ENCODE measurements around the gene PRKCH.

DNA sequence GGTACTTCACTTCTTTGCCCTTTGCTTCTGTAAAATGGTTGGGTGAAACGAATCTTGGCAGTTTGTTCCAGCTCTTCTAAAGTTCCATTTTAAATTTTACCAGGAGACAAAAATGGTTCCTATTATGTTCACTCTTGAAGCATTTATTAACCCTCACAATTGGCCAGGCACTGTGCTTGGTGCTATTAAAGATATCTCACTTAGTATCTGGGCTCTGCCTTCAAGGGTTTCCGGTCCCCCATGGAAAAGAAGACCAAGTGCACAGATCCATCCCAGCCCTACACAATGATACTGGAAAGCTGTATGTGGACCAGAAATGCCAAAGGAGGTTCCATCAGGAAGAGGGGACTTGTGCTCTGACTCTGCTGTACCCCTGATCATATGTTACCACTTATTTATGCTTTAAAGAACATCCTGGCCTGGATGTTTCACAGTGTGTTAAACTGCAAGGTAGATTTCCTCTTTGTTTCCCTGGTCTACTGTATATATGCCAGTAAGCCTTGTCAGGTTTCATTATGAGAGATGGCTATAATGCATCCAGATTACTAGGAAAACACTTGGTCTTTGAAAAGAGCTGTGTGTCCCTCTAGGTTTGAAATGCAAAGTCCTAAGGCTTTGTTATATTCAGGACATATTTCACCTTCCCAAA lies 154.8 kb downstream of the PRKCH start:
- TF ChIP-seq, protein P1, sequence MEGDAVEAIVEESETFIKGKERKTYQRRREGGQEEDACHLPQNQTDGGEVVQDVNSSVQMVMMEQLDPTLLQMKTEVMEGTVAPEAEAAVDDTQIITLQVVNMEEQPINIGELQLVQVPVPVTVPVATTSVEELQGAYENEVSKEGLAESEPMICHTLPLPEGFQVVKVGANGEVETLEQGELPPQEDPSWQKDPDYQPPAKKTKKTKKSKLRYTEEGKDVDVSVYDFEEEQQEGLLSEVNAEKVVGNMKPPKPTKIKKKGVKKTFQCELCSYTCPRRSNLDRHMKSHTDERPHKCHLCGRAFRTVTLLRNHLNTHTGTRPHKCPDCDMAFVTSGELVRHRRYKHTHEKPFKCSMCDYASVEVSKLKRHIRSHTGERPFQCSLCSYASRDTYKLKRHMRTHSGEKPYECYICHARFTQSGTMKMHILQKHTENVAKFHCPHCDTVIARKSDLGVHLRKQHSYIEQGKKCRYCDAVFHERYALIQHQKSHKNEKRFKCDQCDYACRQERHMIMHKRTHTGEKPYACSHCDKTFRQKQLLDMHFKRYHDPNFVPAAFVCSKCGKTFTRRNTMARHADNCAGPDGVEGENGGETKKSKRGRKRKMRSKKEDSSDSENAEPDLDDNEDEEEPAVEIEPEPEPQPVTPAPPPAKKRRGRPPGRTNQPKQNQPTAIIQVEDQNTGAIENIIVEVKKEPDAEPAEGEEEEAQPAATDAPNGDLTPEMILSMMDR (IDR thresholded peaks at IDR 0.05) = no peak
- no peak for TF ChIP-seq SIN3A (IDR thresholded peaks at IDR 0.05; ENCODE audit: borderline replicate concordance, insufficient read depth, low read depth, low read length)
- TF ChIP-seq, protein P2, sequence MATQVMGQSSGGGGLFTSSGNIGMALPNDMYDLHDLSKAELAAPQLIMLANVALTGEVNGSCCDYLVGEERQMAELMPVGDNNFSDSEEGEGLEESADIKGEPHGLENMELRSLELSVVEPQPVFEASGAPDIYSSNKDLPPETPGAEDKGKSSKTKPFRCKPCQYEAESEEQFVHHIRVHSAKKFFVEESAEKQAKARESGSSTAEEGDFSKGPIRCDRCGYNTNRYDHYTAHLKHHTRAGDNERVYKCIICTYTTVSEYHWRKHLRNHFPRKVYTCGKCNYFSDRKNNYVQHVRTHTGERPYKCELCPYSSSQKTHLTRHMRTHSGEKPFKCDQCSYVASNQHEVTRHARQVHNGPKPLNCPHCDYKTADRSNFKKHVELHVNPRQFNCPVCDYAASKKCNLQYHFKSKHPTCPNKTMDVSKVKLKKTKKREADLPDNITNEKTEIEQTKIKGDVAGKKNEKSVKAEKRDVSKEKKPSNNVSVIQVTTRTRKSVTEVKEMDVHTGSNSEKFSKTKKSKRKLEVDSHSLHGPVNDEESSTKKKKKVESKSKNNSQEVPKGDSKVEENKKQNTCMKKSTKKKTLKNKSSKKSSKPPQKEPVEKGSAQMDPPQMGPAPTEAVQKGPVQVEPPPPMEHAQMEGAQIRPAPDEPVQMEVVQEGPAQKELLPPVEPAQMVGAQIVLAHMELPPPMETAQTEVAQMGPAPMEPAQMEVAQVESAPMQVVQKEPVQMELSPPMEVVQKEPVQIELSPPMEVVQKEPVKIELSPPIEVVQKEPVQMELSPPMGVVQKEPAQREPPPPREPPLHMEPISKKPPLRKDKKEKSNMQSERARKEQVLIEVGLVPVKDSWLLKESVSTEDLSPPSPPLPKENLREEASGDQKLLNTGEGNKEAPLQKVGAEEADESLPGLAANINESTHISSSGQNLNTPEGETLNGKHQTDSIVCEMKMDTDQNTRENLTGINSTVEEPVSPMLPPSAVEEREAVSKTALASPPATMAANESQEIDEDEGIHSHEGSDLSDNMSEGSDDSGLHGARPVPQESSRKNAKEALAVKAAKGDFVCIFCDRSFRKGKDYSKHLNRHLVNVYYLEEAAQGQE (IDR thresholded peaks at IDR 0.05; ENCODE audit: insufficient read depth in 1 of 2, low read depth in 2 of 2, low read length in 1 of 2) = no peak
- no peak for TF ChIP-seq POLR2AphosphoS5 (IDR thresholded peaks at IDR 0.05; ENCODE audit: low read depth, low read length)

All from Panc1 (cell line).